ENCODE results near the gene PANX2. TPM values are rescaled to one million over a fixed set of nuclear protein-coding genes. Genes with fewer than 3 reads are reported as not detected.
A peak's percentile ranks its signal among the peaks of the same experiment; 100 is the strongest.

PANX2 gene
- total and polyA plus RNA-seq, 9 of the 15 experiments (the other 6 are each of a cell fraction or from before 2014, with no cell fraction given): 0.01 to 3.9 (median 0.67) TPM; not detected in 1

DNA sequence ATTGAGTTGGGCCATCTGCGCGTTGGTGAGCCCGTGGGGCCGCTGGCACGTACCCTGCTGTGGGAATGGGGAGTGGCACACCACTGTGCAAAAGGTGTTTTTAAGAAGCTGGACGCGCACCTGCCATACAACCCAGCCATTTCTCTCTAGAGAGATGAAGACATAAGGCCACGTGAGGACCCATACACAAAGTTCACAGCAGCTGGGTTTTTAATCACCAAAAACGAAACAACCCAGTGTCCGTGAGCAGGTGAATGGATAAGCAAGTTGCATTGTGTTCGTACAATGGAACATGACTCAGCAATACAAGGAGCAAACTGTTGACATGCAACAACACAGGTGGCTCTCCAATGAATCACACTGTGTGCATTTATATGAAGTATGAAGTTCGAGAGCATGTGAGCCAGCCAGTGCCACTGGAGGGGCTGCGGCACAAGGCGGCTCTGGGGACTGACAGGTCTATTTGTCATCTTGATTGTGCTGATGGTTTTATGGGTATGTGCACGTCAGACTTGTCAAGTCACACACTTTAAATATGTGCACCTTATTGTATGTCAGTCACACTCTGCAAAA is 30.6 kb upstream of the PANX2 start (continued):
- TF ChIP-seq HNRNPL (IDR thresholded peaks at IDR 0.05; ENCODE audit: low read depth, low read length): no peak
- TF ChIP-seq, protein P1, sequence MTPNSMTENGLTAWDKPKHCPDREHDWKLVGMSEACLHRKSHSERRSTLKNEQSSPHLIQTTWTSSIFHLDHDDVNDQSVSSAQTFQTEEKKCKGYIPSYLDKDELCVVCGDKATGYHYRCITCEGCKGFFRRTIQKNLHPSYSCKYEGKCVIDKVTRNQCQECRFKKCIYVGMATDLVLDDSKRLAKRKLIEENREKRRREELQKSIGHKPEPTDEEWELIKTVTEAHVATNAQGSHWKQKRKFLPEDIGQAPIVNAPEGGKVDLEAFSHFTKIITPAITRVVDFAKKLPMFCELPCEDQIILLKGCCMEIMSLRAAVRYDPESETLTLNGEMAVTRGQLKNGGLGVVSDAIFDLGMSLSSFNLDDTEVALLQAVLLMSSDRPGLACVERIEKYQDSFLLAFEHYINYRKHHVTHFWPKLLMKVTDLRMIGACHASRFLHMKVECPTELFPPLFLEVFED (CRISPR knock-in tag; conservative IDR thresholded peaks at IDR 0.05): no peak
- no peak for TF ChIP-seq ZNF197 (CRISPR knock-in tag; IDR thresholded peaks at IDR 0.05; ENCODE audit: low read depth)
- TF ChIP-seq, protein P2, sequence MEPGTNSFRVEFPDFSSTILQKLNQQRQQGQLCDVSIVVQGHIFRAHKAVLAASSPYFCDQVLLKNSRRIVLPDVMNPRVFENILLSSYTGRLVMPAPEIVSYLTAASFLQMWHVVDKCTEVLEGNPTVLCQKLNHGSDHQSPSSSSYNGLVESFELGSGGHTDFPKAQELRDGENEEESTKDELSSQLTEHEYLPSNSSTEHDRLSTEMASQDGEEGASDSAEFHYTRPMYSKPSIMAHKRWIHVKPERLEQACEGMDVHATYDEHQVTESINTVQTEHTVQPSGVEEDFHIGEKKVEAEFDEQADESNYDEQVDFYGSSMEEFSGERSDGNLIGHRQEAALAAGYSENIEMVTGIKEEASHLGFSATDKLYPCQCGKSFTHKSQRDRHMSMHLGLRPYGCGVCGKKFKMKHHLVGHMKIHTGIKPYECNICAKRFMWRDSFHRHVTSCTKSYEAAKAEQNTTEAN (CRISPR knock-in tag; IDR thresholded peaks at IDR 0.05): no peak
- no peak for TF ChIP-seq FOXK1 (CRISPR knock-in tag; IDR thresholded peaks at IDR 0.05; ENCODE audit: borderline replicate concordance)
- TF ChIP-seq DDX20 (tag; IDR thresholded peaks at IDR 0.05; ENCODE audit: low read depth): no peak
- TF ChIP-seq ZEB2 (IDR thresholded peaks at IDR 0.05): 0 out of 2 replicates have a peak, but pooled peaks have one; percentile 22
- TF ChIP-seq, protein P3, sequence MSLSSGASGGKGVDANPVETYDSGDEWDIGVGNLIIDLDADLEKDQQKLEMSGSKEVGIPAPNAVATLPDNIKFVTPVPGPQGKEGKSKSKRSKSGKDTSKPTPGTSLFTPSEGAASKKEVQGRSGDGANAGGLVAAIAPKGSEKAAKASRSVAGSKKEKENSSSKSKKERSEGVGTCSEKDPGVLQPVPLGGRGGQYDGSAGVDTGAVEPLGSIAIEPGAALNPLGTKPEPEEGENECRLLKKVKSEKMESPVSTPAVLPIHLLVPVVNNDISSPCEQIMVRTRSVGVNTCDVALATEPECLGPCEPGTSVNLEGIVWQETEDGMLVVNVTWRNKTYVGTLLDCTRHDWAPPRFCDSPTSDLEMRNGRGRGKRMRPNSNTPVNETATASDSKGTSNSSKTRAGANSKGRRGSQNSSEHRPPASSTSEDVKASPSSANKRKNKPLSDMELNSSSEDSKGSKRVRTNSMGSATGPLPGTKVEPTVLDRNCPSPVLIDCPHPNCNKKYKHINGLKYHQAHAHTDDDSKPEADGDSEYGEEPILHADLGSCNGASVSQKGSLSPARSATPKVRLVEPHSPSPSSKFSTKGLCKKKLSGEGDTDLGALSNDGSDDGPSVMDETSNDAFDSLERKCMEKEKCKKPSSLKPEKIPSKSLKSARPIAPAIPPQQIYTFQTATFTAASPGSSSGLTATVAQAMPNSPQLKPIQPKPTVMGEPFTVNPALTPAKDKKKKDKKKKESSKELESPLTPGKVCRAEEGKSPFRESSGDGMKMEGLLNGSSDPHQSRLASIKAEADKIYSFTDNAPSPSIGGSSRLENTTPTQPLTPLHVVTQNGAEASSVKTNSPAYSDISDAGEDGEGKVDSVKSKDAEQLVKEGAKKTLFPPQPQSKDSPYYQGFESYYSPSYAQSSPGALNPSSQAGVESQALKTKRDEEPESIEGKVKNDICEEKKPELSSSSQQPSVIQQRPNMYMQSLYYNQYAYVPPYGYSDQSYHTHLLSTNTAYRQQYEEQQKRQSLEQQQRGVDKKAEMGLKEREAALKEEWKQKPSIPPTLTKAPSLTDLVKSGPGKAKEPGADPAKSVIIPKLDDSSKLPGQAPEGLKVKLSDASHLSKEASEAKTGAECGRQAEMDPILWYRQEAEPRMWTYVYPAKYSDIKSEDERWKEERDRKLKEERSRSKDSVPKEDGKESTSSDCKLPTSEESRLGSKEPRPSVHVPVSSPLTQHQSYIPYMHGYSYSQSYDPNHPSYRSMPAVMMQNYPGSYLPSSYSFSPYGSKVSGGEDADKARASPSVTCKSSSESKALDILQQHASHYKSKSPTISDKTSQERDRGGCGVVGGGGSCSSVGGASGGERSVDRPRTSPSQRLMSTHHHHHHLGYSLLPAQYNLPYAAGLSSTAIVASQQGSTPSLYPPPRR (CRISPR knock-in tag; IDR thresholded peaks at IDR 0.05; ENCODE audit: borderline replicate concordance): no peak
- no peak for TF ChIP-seq ZNF586 (CRISPR knock-in tag; conservative IDR thresholded peaks at IDR 0.05)
- TF ChIP-seq ZNF316 (IDR thresholded peaks at IDR 0.05): peak; percentile 94
- TF ChIP-seq ZBTB12 (CRISPR knock-in tag; IDR thresholded peaks at IDR 0.05): no peak
- TF ChIP-seq, protein P4, sequence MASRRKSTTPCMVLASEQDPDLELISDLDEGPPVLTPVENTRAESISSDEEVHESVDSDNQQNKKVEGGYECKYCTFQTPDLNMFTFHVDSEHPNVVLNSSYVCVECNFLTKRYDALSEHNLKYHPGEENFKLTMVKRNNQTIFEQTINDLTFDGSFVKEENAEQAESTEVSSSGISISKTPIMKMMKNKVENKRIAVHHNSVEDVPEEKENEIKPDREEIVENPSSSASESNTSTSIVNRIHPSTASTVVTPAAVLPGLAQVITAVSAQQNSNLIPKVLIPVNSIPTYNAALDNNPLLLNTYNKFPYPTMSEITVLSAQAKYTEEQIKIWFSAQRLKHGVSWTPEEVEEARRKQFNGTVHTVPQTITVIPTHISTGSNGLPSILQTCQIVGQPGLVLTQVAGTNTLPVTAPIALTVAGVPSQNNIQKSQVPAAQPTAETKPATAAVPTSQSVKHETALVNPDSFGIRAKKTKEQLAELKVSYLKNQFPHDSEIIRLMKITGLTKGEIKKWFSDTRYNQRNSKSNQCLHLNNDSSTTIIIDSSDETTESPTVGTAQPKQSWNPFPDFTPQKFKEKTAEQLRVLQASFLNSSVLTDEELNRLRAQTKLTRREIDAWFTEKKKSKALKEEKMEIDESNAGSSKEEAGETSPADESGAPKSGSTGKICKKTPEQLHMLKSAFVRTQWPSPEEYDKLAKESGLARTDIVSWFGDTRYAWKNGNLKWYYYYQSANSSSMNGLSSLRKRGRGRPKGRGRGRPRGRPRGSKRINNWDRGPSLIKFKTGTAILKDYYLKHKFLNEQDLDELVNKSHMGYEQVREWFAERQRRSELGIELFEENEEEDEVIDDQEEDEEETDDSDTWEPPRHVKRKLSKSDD (conservative IDR thresholded peaks at IDR 0.05; ENCODE audit: low read length): no peak
- TF ChIP-seq ELF4 (CRISPR knock-in tag; IDR thresholded peaks at IDR 0.05): no peak
- TF ChIP-seq PCBP2 (IDR thresholded peaks at IDR 0.05; ENCODE audit: low read depth, low read length, poor library complexity, severe bottlenecking): no peak
